OCI-LY1 (cell line): ENCODE data around the gene NPSR1.

Experiments
- CTCF ChIP-seq: fragments of 200-600 bp; sonication (generic), shearing (Covaris generic); IDR thresholded peaks from 2 replicates; pipeline ENCODE4 v1.5.1; 2017; ENCODE audit warnings: mild to moderate bottlenecking, antibody characterized with exemption, low read length, moderate library complexity, mixed read lengths
- EZH2 ChIP-seq: fragments of 200-600 bp; sonication (generic), shearing (Covaris generic); IDR thresholded peaks from 2 replicates; pipeline ENCODE4 v1.8.0; 2017; ENCODE audit warnings: borderline replicate concordance, mixed run types, mild to moderate bottlenecking, antibody characterized with exemption, low read length, moderate library complexity, mixed read lengths

- no peak for TF ChIP-seq CTCF
- no peak for TF ChIP-seq EZH2
Measured at GRCh38 chr7:34757570-34758110, 99.6 kb downstream of the NPSR1 start.
